ENCODE measurements around the gene TSPAN3.

Gene TSPAN3

DNA sequence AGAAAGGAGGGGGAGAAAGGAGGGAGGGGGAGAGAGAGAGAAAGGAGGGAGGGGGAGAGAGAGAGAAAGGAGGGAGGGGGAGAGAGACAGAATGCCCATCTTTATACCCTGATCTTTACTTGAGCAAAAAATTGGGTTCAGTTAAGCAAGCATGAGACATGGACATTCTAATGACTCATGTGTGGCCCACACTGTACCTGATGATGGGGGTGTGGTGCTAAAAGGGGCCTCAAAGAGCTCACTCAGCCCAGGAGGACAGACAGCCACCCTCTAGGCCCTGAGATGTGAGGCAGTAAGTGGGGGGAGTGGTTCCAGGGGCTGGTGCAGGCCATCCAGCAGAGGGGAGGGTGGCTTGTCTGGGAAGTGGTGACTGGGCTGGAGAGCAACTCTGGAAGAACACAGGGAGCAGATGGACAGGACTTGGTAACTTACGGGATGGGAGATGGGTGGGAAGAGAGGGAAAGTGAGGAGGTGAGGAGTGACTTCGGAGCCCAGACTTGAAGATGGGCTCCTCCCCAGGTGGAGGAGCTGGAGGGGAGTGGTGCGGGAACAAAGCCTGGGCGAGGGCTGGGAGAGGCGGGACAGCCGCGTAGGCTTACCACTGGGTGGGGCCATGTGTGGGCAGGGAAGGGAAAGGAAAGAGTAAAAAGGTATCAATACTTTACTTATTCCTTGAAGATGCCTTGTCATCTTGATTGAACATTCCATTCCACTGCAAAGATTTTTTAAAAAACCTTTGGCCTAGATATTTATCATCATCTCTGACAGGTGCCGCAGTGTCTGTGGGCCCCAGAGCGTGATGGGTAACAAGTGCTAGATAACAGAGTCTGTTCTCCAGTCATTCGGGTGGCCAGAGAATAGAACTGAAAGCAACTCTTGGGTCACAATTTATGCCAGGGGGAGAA is 32.3 kb downstream of the TSPAN3 start:
- no peaks in the 10 kb centered on the region for H3K9me3 ChIP-seq (ENCODE audit: control insufficient read depth in 1 of 2, low read length in 2 of 2)
- peaks cover 12 to 33% of the 10 kb centered on the region in 2 donors for H3K36me3 ChIP-seq (ENCODE audit: control insufficient read depth in 1 of 2, insufficient read depth in 2 of 2, low read length in 2 of 2)
- H3K4me1 ChIP-seq (ENCODE audit: control insufficient read depth in 1 of 2, insufficient read depth in 2 of 2, low read length in 2 of 2), result no peaks in the 10 kb centered on the region
- no peak overlapping the region for H3K4me3 ChIP-seq (ENCODE audit: low read depth in 1 of 2, low read length in 2 of 2)
- no peaks in the 10 kb centered on the region for H3K27me3 ChIP-seq (ENCODE audit: low read depth, low read length)
- H3K27ac ChIP-seq (ENCODE audit: low read length), result no peak overlapping the region

DNA sequence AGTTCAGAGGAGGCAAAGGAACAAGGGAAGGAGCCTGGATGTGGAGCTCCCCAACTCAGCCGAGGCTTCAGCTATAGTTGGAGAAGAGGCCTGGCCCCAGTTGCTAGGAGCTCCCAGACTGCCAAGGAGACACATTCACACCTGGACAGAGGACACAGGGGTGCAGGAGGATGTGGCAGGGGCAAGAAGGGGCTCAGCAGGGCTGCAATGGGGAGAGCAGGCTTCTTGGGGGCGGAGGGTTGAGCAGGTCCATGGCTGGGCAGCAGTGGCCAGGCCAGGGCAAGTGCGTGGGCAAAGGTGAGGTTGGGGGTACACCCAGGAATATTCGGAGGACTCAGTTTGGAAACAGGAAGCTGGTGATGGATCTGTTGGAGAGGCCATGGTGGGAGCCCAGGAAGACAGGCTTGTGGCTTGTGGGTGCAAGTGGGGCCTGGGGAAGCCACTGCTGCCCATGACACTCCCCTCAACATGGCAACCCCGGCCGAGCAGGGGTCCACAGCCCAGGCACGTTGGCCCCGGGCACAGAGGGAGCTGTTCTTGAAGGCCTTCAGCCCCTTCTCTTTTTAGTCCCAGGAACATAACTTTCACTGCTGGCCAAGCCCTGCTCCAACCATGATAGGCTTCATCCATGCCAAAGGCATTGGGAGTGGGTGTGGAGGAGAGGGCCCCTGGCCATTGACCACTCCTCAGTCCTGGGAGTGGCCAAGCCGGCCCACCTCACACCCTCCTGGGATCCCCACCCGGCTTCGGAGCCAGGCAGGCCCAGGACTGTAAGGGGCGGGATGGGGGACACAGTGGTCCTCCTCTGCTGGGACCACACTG is 33.3 kb downstream of the TSPAN3 start:
- Histone ChIP-seq H3K9me3 (ENCODE audit: control insufficient read depth in 1 of 2, low read length in 2 of 2) (no peaks in the 10 kb centered on the region), H3K4me1 (ENCODE audit: control insufficient read depth in 1 of 2, insufficient read depth in 2 of 2, low read length in 2 of 2) (no peaks in the 10 kb centered on the region), H3K4me3 (ENCODE audit: low read depth in 1 of 2, low read length in 2 of 2) (no peak overlapping the region), H3K27ac (ENCODE audit: low read length) (no peak overlapping the region), H3K36me3 (ENCODE audit: control insufficient read depth in 1 of 2, insufficient read depth in 2 of 2, low read length in 2 of 2) (peaks cover 2 to 23% of the 10 kb centered on the region in 2 donors), H3K27me3 (ENCODE audit: low read depth, low read length) (no peaks in the 10 kb centered on the region)

DNA sequence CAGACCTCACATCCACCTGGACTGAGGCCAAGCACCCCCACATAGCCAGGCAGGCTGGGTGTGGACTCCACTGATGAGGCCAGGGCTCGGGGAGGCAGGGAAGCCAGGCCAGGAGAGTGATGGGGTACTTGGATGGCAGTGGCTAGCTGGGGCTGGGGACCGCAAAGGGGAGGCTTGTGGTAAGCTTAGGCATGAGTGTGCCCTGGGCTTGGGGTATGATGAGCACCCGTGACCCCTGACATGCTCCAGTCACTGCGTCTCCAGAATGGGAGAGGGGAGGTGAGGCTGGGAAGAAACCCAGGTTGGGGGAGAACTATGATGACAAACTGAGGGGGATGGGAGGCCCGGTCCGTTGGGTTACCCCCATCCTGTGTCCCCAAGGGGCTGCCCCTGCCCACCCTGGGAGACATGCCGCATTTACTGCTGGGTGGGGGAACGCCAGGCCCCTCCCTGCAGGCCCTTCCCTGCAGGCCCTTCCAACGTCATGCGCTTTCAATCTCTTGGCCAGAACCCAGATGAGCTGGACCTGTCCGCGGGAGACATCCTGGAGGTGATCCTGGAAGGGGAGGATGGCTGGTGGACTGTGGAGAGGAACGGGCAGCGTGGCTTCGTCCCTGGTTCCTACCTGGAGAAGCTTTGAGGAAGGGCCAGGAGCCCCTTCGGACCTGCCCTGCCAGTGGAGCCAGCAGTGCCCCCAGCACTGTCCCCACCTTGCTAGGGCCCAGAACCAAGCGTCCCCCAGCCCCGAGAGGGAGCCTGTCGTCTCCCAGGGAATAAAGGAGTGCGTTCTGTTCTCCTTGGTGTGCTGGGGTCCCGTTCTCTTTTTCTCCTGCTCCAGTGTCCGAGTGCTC is 34.1 kb downstream of the TSPAN3 start:
- Histone ChIP-seq H3K9me3 (ENCODE audit: control insufficient read depth in 1 of 2, low read length in 2 of 2) (no peaks in the 10 kb centered on the region), H3K36me3 (ENCODE audit: control insufficient read depth in 1 of 2, insufficient read depth in 2 of 2, low read length in 2 of 2) (peaks cover 0 to 23% of the 10 kb centered on the region in 2 donors), H3K4me1 (ENCODE audit: control insufficient read depth in 1 of 2, insufficient read depth in 2 of 2, low read length in 2 of 2) (no peaks in the 10 kb centered on the region), H3K27me3 (ENCODE audit: low read depth, low read length) (no peaks in the 10 kb centered on the region), H3K27ac (ENCODE audit: low read length) (no peak overlapping the region), H3K4me3 (ENCODE audit: low read depth in 1 of 2, low read length in 2 of 2) (no peak overlapping the region)

DNA sequence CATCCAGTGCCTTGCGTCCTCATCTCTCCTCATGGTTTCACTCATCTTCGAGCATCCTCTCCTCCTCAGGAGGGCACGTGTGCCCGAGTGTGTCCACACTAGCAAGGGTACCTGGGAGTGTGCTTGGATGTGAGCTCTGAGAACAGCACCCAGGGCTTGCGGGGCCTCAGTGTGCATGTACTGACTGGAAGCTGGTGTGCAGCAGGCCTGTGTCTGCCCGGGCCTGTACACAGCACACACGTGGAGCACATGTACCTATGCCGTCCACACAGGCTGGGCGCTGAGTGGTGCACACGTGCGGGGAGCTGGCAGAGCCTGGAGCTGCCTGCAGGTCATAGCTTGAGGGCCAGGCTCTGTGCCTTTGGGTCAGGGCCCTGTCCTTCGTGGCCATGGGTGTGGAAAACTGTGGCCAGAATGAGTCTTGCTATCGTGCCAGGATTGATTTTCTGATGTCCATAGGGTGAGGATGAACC is 34.9 kb downstream of the TSPAN3 start:
- no peak overlapping the region for H3K27ac ChIP-seq (ENCODE audit: low read length)

DNA sequence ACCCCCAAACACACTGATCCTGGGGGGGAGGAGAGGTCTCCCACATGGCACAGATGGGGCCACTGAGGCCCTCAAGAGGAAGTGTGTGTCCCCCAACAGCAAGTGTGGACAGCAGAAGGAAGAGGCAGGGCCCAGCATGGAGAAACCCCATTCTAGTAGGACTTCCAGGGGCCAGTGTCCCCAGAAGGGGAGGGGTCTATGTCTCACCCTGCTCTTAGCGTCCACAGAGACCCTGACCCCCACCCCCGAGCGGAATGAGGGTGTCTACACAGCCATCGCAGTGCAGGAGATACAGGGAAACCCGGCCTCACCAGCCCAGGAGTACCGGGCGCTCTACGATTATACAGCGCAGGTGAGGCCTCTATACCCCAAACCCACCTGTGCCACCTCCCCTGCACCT is 35.3 kb downstream of the TSPAN3 start:
- Histone ChIP-seq H3K27ac (ENCODE audit: low read length) (no peak overlapping the region), H3K27me3 (ENCODE audit: low read depth, low read length) (no peaks in the 10 kb centered on the region), H3K36me3 (ENCODE audit: control insufficient read depth in 1 of 2, insufficient read depth in 2 of 2, low read length in 2 of 2) (peaks cover 0 to 23% of the 10 kb centered on the region in 2 donors), H3K4me3 (ENCODE audit: low read depth in 1 of 2, low read length in 2 of 2) (no peak overlapping the region), H3K9me3 (ENCODE audit: control insufficient read depth in 1 of 2, low read length in 2 of 2) (no peaks in the 10 kb centered on the region), H3K4me1 (ENCODE audit: control insufficient read depth in 1 of 2, insufficient read depth in 2 of 2, low read length in 2 of 2) (no peaks in the 10 kb centered on the region)

More for the DNA sequence above, 34.9 kb downstream of the TSPAN3 start:
- Histone ChIP-seq H3K4me3 (ENCODE audit: low read depth in 1 of 2, low read length in 2 of 2) (no peak overlapping the region), H3K36me3 (ENCODE audit: control insufficient read depth in 1 of 2, insufficient read depth in 2 of 2, low read length in 2 of 2) (peaks cover 0 to 23% of the 10 kb centered on the region in 2 donors), H3K27me3 (ENCODE audit: low read depth, low read length) (no peaks in the 10 kb centered on the region), H3K4me1 (ENCODE audit: control insufficient read depth in 1 of 2, insufficient read depth in 2 of 2, low read length in 2 of 2) (no peaks in the 10 kb centered on the region), H3K9me3 (ENCODE audit: control insufficient read depth in 1 of 2, low read length in 2 of 2) (no peaks in the 10 kb centered on the region)

DNA sequence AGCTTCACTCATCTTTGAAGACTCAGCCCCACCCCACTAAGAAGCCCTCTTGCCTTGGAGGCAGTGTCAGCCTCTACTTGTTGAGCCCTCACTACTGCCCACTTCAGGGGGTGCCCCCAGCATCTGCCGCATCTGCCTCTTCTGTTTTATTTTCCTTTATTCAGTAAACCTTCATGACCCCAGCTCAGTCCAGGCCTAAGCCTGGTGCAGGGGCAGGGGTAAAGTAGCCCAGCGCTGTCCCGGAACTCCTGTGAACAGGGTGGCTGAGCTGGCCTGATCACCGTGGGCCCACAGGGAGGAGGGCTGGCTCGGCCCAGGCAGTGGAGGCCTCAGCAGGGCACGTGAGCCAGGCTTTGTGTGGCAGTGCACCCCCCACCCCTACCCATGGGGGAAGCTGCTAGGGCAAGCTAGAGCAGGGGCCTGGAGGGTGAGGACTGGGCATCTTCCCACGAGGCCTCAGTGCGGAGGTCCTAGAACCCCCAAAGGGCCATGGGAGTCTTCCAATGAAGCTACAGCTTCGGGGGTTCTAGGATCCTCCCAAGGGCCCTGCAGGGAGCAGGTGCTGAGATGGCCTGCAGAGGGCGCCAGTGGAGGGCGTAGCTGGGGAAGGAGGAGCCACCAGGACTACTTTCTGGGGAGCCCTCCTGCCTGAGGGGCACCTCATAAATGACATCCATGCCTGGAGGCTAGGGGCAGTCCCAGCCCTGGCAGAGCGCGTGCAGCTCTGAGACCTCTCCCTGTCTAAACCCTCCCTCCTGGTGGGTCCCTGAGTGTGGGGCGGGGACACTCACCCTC is 36.0 kb downstream of the TSPAN3 start:
- Histone ChIP-seq H3K27ac (ENCODE audit: low read length) (no peak overlapping the region), H3K4me3 (ENCODE audit: low read depth in 1 of 2, low read length in 2 of 2) (no peak overlapping the region), H3K4me1 (ENCODE audit: control insufficient read depth in 1 of 2, insufficient read depth in 2 of 2, low read length in 2 of 2) (no peaks in the 10 kb centered on the region), H3K9me3 (ENCODE audit: control insufficient read depth in 1 of 2, low read length in 2 of 2) (no peaks in the 10 kb centered on the region), H3K36me3 (ENCODE audit: control insufficient read depth in 1 of 2, insufficient read depth in 2 of 2, low read length in 2 of 2) (peaks cover 0 to 23% of the 10 kb centered on the region in 2 donors), H3K27me3 (ENCODE audit: low read depth, low read length) (no peaks in the 10 kb centered on the region)

DNA sequence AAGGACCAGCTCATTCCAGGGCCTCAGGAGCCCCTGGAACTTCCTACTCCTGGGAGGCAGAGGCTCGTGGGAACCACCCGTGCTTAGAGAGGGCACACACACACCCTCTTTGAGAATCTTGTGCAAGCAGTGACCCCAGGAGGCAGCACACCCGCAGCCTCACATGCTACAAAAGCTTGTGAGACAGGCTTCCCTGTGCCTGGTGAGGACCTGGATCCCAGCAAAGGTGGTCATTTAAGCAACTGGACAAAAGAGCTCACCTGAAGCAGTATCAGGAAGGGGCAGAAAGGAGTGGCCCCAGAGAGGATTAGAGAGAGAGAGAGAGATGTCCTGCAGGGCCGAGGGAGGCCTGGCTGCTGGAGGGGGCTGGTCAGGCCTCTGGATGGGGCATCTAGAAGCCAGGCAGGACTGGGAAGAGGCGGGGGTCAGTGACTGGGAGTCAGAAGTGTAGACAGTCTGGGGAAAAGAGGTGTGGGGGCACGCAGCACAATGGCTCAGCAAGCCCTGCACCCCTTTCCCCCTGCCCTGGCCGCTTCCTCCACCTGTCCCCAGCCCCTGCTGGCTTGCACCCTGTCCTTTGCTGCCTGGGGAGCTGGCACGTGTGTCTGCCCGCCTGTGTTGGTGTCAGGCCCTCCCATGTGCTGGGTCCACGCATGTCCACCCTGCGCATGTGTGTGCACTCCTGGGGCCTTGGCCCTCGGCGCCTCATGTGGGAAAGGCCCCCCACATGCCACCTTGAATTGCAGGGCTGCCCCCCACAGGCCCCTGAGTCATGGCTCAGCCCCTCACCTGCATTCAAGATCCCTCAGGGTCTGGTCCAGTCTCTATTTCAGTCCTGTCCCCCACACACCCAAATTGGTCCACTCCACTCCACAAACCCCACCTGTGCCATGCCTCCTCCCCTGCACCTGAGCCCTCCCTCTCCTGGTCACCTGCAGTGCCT is 36.9 kb downstream of the TSPAN3 start:
- no peak overlapping the region for H3K4me3 ChIP-seq (ENCODE audit: low read depth in 1 of 2, low read length in 2 of 2)
- no peaks in the 10 kb centered on the region for H3K4me1 ChIP-seq (ENCODE audit: control insufficient read depth in 1 of 2, insufficient read depth in 2 of 2, low read length in 2 of 2)
- H3K27ac ChIP-seq (ENCODE audit: low read length), result no peak overlapping the region
- H3K27me3 ChIP-seq (ENCODE audit: low read depth, low read length), result no peaks in the 10 kb centered on the region
- H3K36me3 ChIP-seq (ENCODE audit: control insufficient read depth in 1 of 2, insufficient read depth in 2 of 2, low read length in 2 of 2), result peaks cover 0 to 14% of the 10 kb centered on the region in 2 donors
- H3K9me3 ChIP-seq (ENCODE audit: control insufficient read depth in 1 of 2, low read length in 2 of 2), result no peaks in the 10 kb centered on the region

DNA sequence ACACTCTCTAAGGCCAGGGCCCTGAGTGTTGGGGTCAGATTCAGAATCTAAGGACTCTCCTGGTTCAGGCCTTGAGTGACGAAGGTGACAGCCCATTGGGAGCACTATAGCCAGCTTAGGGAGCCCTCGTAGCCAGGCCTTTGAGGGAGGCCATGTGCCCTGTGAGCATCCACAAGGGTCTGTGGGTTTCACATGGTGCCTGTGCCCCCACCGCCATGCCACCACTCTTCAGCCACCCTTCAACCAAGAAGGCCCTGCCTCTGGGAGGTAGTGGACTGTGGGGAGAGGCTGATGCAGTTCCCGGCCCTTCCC is 37.5 kb downstream of the TSPAN3 start:
- H3K4me1 ChIP-seq (ENCODE audit: control insufficient read depth in 1 of 2, insufficient read depth in 2 of 2, low read length in 2 of 2), result no peaks in the 10 kb centered on the region
- no peak overlapping the region for H3K4me3 ChIP-seq (ENCODE audit: low read depth in 1 of 2, low read length in 2 of 2)
- no peaks in the 10 kb centered on the region for H3K9me3 ChIP-seq (ENCODE audit: control insufficient read depth in 1 of 2, low read length in 2 of 2)
- peaks cover 0 to 10% of the 10 kb centered on the region in 2 donors for H3K36me3 ChIP-seq (ENCODE audit: control insufficient read depth in 1 of 2, insufficient read depth in 2 of 2, low read length in 2 of 2)
- no peak overlapping the region for H3K27ac ChIP-seq (ENCODE audit: low read length)
- no peaks in the 10 kb centered on the region for H3K27me3 ChIP-seq (ENCODE audit: low read depth, low read length)

DNA sequence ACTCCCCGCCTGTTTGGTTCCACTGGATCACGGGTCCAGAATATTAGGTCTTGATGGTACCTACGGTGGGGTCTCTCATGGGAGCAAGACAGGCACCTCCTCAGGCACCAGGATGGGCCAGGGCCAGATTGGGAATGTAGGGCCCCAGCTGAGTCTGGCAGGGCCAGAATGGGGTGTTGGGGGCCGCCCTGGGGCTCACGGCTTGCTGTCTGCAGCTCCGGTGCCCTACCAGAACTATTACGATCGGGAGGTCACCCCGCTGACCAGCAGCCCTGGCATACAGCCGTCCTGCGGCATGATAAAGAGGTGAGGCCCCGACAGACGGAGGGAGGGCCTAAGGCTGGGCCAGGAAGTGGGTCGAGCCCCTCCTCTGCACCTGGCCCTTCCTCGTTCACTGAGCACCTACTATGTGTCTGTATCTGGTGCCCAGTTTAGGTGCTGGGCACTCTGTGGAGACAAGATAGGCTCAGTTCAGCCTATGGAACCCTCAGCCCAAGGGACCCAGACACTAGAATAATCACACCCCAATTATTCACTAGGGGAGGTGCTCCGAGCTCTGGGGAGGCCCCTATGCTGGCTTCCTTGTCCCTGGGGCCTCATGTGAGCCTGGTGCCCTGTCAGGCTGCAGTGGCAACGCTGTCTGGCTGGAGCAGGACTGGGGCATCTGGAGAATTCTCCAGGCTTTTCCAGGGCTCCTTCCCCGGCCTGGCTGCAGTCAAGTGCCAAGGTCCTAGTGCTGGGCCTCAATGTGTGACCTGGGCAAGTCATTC is 38.1 kb downstream of the TSPAN3 start:
- Histone ChIP-seq H3K27me3 (ENCODE audit: low read depth, low read length) (no peaks in the 10 kb centered on the region), H3K4me1 (ENCODE audit: control insufficient read depth in 1 of 2, insufficient read depth in 2 of 2, low read length in 2 of 2) (peaks cover 0 to 4% of the 10 kb centered on the region in 2 donors), H3K36me3 (ENCODE audit: control insufficient read depth in 1 of 2, insufficient read depth in 2 of 2, low read length in 2 of 2) (peaks cover 0 to 10% of the 10 kb centered on the region in 2 donors), H3K4me3 (ENCODE audit: low read depth in 1 of 2, low read length in 2 of 2) (no peak overlapping the region), H3K27ac (ENCODE audit: low read length) (no peak overlapping the region), H3K9me3 (ENCODE audit: control insufficient read depth in 1 of 2, low read length in 2 of 2) (no peaks in the 10 kb centered on the region)

Data from muscle layer of duodenum (tissue), 2 donors.